Peyer's patch (tissue), 4 donors: ENCODE measurements around the gene CACNA1G.

Source experiments
- CTCF ChIP-seq, 6 experiments: fragments of 450-650 bp in 4 of 6; fragments of 200-600 bp in 2 of 6; sonication (generic) in 1 of 6; IDR thresholded peaks; one replicate each; pipeline ENCODE4 v1.5.1; 2017 to 2019; ENCODE audit warnings: antibody characterized with exemption in 6 of 6, mild to moderate bottlenecking in 3 of 6, moderate library complexity in 1 of 6
- POLR2A ChIP-seq, 2 donors: fragments of 450-650 bp; IDR thresholded peaks; one replicate each; pipeline ENCODE4 v1.5.1; 2017; ENCODE audit warnings: antibody characterized with exemption in 2 of 2, mild to moderate bottlenecking in 2 of 2, moderate library complexity in 2 of 2

- TF ChIP-seq CTCF (IDR thresholded peaks at IDR 0.05) (no peak), POLR2A (IDR thresholded peaks at IDR 0.05) (no peak)
These were observed 29.0 kb upstream of the CACNA1G start for GRCh38 chr17:50531428-50532025.
